Activated naive CD8-positive, alpha-beta T cell treated with anti-CD3 and anti-CD28 coated beads, Interleukin-2, amount 50 U/mL, for 16 hours (primary cell): Measurements from ENCODE around the gene GAPVD1.
"Not testable (repeated sequence)": the region's sequence is repeated elsewhere in the genome, so short reads cannot be mapped to it uniquely, and the experiment has no call there.

ENCODE experiments used
- DNase-seq: peaks from one replicate; pipeline ENCODE4 v3.0.0-alpha.2; 2020; ENCODE audit warnings: low read depth, low spot score

Gene GAPVD1

GRCh38 chr9:125302241-125302640 lies 40.6 kb downstream of the GAPVD1 start:
- no peak for DNase-seq

DNA sequence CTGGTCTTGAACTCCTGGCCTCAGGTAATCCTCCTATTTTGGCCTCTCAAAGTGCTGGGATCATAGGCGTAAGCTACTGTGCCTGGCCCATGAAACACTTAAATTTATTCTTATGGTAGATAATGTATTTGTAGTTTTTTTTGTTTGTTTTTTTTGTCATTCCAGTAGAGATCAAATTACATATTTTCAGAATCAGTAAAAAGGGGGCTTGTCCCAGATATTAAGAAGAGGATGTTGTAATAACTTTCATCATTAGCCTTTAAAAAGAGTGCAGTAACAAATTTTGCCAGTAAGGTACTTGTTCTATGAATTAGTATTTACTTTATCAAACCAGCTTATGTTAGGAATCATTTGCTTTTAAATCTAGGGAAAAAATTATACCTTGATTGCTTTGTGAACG lies 42.6 kb downstream of the GAPVD1 start:
- DNase-seq = no peak

DNA sequence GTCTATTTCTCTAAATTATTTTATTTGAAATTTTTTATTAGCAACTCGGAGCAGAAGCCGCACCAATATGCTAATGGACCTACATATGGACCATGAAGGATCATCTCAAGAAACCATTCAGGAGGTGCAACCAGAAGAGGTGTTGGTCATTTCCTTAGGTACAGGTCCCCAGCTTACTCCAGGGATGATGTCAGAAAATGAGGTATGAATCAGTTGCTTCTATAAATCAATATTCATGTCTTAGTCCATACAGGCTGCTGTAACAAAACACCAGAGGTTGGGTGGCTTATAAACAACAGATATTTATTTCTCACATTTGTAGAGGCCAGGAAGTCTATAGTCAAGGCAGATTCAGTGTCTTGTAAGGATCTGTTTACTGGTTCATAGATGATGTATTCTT lies 50.8 kb downstream of the GAPVD1 start:
- DNase-seq = no peak

GRCh38 chr9:125316359-125316758 lies 54.7 kb downstream of the GAPVD1 start:
- not testable (repeated sequence) for DNase-seq

DNA sequence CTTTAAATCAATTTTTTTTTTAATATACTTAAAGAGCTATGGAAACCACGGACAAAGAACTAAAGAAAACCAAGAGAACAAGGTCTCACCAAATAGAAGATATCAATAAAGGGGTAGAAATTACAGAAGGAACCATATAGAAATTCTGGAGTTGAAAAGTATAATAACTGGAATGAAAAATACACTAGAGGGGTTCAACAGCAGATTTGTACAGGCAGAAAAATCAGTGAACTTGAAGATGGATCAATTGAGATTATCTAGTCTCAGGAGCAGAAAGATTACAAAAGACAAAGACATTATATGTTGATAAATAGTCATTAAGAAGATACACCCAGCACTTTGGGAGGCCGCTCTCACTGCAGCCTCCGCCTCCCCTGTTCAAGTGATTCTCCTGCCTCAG lies 56.1 kb downstream of the GAPVD1 start:
- DNase-seq = no peak

- no peak for DNase-seq
Measured at GRCh38 chr9:125321496-125321895, 59.9 kb downstream of the GAPVD1 start.

- no peak for DNase-seq
Measured at GRCh38 chr9:125323615-125324014, 62.0 kb downstream of the GAPVD1 start.

GRCh38 chr9:125325826-125326225 lies 64.2 kb downstream of the GAPVD1 start:
- DNase-seq = no peak

- no peak for DNase-seq
Measured at GRCh38 chr9:125329978-125330377, 68.4 kb downstream of the GAPVD1 start.

DNA sequence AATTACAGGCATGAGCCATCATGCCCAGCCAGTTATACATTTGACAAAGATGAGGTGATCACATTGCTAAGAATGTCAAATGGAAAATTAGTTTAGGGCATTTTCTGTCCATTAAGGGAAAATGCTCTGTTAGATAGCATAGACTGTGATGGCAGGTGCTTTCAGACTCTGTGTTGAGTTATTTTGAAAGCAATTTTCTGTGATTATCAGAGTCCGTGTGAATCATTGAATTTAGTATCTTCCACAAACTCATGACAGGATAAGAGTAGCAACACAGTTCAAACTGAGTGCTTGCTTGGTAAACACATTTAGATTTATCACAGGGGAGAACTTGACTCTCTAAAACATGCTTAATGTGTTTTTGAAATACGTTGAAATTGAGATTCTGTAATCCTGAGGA lies 69.0 kb downstream of the GAPVD1 start:
- DNase-seq = no peak

GRCh38 chr9:125332527-125332926 lies 70.9 kb downstream of the GAPVD1 start:
- DNase-seq = no peak

GRCh38 chr9:125337236-125337635 lies 75.6 kb downstream of the GAPVD1 start:
- DNase-seq = no peak

DNA sequence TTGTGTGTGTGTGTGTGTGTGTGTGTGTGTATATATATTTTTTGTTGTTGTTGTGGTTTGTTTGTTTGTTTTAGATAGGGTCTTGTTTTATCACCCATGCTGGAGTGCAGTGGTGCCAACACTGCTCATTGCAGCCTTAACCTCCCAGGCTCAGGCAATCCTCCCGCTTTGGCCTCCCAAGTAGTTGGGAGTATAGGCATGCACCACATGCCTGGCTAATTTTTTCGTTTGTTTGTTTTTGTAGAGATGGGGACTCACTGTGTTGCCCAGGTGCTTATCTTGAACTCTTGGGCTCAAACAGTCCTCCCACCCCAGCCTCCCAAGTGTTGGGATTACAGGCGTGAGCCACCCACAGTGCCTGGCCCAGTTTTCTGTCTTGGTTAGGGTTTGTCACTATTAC lies 77.3 kb downstream of the GAPVD1 start:
- DNase-seq = no peak

DNA sequence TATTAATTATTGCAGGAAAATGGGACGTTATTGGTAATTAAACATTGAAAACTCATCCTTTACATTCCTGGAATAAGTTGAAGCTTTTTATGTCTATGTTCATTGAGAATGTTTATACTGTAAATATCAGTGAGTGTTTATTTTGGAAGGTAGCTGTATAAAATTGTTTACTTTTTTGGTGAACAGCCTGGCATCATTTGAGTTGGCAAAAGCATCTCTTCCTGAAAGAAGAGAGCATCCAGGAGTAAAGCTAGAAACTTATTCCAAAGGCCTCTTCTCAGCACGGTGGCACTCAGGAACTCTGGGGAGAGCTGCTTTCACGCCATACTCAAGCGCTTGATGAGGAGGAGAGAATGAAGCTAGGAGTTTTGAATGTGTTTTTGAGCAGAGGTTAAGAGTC lies 79.9 kb downstream of the GAPVD1 start:
- DNase-seq = no peak

DNA sequence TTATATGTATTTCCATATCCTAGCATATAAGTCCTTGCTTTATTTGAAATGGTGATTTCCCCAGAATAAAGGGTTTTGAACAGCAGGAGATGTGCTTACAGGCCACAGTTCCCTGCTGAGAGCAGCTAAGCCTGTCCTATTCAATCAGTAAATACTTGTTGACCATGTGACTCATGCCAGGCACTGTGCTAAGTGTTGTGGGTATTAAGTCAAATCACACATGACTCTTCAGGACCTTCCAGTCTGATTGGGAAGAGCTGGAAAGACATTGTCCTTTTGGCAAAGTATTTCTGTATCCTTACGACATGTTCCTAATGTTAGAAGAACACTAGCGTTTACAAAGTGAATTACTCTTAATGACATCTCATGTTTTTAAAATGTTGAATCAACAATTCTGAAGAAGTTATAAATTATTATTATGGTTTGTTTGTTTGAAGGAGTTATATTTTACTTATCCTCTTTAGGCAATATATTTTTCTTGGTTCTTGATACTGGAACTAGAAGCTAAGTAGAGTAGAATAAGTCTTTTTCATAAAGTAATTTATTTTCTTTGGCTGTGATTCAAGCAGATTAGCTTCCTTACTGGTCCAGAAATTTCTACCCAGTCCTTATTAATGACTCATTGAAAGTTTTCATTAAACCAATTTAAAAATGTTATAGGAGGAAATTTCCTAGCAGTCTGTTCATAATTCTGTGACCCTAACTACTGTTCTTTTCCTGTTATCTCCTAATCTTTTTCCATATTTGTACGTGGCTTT lies 82.1 kb downstream of the GAPVD1 start:
- no peak for DNase-seq

DNA sequence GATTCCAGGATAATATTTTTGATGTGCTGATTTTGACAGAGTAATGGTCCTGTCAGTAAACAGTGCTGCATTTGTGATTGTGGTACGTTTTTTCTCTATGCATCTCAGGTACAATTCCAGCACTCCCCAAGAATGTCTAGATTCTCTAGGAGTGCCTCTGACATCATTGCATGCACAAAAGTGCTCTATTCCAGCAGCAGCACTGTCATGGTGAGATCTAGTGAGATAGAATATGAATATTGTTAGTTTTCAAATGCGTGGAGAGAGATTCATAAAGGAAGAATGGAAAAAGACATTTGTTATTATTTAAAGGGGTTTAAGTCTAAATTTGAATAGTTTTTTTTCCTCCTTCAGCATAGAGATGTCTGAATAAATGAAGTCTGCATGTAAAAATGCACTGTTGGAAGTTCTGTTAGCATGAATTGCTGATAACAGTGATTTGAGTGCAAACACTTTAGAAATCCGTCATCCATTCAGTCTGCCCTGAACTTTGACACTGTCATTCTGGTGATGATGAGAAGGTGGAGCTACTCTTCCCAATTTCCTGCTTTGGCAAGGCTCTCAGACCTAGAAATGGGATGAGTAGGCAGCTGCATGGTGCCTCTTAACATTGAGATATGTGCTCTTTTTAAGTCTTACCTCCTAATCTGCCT lies 84.6 kb downstream of the GAPVD1 start:
- no peak for DNase-seq

DNA sequence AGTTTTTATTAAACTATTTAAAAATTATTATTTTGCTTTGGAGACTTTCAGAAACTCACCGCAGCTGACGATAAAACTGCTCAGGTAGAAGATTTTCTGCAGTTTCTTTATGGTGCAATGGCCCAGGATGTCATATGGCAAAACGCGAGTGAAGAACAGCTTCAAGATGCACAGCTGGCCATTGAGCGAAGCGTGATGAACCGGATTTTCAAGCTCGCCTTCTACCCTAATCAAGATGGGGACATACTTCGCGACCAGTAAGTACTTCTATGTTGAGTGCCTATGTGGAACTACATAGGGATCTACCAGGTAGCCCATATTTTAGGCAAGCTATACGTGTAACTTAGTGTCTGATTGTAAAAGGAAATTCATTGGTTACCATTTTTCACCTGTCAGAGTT lies 94.0 kb downstream of the GAPVD1 start:
- no peak for DNase-seq

GRCh38 chr9:125356032-125356431 lies 94.4 kb downstream of the GAPVD1 start:
- no peak for DNase-seq

- no peak for DNase-seq
Measured at GRCh38 chr9:125359011-125359410, 97.4 kb downstream of the GAPVD1 start.

- DNase-seq = no peak
Measured at GRCh38 chr9:125360601-125361000, 99.0 kb downstream of the GAPVD1 start.

- DNase-seq = no peak
Measured at GRCh38 chr9:125361837-125362531, 100.4 kb downstream of the GAPVD1 start.

GRCh38 chr9:125366676-125367075 lies 105.0 kb downstream of the GAPVD1 start:
- DNase-seq = no peak

GRCh38 chr9:125370786-125371185 lies 109.2 kb downstream of the GAPVD1 start:
- no peak for DNase-seq
